HG03521 (cell line): ENCODE measurements around the gene LCE1A.

Source experiments
- ATAC-seq: cut with Tn5 transposase; IDR thresholded peaks from one replicate; pipeline ENCODE4 v1.9.1; 2021; ENCODE audit warnings: mild to moderate bottlenecking, moderate library complexity; ENCODE audit not compliant: unreplicated experiment

Gene LCE1A

DNA sequence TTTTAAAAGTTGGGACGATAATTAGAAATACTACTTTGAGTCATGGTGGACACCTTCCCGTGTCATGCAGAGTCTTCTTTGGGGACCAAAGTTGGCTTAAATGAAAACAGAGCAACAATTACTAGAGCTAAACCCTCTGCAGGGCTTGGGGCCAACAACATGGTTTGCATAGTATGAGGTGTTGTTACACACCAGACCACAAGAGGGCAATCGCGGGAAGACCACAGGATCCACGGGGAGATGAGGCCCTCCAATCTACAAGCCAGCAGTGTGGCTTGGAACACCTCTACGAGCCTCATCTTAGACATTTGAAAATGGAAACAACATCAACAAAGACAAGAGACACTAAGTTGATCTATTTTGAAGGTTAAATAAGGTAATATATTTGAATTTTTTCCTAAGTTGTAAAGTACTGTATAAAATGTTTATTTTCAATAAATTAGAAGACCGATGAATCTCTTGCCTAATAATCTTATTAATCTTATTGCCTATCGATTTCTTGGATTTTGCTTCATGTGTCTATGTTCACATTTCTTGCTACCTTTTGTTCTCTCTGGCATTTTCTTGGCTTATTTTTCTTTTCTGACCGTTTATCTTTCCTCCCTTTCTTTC lies 42.6 kb downstream of the LCE1A start:
- ATAC-seq: peak; percentile 54

DNA sequence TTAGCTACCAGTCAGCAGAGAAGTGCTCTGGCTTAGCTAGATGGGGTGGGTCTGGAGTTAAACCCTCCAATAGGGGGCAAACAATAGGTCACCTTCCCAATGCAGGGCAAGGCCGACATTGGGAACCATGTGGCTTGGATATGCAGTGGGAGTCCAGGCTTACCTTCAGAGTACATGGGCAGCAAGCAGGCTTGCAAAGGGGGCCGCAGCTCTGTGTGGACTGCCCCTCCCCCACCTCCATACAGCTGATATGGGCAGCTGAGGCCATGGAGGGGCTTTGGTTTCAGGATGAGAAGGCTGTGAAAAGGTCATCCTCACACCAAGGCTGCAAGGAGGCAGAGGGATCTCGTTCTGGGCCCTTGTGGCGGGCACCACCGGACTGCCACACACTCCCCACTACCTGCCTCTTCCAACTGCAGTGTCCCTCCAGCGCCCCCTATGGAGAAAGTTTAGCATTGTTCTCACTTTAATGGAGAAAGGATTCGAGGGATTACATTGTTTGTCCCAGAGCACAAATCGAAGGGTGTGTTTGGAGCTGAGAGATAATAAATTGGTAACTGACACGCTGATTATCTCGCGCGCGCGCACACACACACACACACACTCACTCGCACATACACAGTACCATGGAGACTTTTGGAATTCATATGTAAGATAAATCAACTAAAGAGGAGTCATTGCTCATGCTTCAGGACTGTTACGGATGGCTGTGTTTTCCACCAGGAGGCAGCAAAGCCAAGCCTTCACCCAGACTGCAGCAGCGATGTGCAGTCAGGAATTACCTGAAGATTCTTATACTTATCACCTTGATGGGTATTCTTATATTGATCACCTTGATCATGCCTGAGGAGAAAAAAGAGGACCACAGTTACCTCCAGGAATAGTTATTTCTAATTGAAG lies 43.8 kb downstream of the LCE1A start:
- ATAC-seq: no peak

DNA sequence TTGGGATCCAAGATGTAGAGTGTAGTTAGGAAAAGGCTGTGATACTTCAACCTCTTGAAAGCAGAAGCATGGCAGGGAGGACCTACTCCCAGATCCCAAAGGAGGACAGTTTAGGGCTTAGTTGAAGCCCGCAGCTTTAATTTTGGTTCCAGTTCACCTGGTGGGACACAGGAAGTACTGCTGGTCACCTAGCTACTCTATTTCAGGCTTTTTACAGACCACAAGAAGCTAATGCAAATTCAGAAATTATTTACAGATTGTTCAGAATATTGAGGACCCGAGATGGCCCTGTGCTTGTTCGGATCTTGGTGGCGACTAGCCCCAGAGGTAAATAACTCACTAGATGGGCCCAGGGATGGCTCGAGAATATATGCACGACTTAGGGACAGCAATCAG lies 44.5 kb downstream of the LCE1A start:
- no peak for ATAC-seq

DNA sequence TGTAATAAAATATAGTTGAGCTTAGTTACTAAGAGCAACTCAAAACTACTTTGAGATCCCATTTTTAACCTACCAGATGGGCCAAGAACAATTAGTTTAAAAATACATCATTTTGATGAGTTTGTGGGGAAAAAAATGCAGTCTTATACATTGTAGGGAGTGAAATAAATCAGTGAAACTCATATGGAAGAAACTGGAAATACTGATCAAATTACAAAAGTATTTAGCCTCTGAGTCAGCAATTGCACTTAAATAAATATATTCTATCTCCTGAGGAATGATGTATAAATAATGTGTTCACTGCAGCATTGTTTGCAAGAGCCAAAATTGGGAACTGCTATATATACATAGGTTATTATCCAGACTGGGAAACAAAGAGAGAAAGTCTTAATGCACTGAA lies 46.2 kb downstream of the LCE1A start:
- ATAC-seq: no peak

DNA sequence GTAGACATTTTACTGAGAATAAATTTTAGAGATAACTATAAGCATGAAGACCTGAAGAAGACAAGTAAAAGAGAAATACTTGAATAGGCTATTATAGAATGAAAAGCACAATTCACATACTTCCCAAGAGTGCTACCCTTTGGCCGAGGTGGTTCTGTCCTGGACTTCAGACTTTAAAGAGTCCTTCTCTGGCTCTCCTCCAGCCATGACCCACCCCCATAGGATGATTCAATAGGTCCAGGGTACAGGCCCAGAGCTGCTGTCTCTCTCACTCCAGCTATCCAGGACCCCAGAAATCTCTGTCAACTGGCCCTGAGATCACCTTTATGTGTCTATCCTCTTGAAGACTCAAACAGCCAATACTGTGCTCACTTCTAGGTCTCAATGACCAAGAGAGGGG lies 49.6 kb downstream of the LCE1A start:
- no peak for ATAC-seq
